Stimulated activated CD4-positive, alpha-beta T cell treated with anti-CD3 and anti-CD28 coated beads, Interleukin-15, amount 100 ng/mL, for 1 hour (primary cell): Measurements from ENCODE around the gene HAUS2.

Experiments used
- DNase-seq, 2 donors: peaks; one replicate each; pipeline ENCODE4 v3.0.0-alpha.2; 2020; ENCODE audit warnings: low read depth in 1 of 2, low spot score in 1 of 2

The HAUS2 gene

GRCh38 chr15:42605796-42606195 lies 57.2 kb downstream of the HAUS2 start:
- no peak for DNase-seq

GRCh38 chr15:42608110-42608531 lies 59.5 kb downstream of the HAUS2 start:
- DNase-seq: no peak

DNA sequence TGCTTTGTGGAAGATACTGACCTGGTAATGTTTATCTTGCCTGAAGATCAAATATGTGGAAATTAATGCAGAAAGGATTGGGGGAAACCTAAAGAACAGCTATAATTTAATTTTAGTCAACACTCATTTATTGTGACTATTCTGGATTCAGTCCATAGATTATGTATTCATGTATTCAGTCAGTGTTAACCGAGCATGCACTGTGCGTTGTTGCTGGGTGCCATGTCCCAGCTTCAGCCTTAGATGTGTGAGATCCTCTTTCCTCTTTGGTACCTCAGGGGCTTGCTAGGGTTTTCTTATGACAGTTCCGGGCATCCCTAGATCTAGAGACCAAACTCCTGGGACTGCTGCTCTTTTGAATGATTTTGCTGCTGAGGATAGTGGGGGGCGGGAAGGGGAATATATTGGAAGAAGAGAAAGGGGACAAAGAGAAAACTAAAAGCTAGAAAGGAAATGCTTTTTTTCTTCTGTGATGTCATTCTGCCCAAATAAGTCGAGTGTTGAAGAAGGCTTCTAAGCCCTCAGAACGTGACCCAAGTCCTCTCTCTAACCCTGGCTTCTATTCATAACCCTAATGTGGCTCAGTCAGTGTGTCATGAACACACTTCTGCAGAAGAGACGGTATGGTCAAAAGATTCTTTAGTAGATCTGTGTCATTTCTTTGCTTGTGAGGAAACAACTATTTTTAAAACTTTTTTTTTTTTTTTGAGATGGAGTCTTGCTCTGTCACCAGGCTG lies 60.3 kb downstream of the HAUS2 start:
- no peak for DNase-seq

DNA sequence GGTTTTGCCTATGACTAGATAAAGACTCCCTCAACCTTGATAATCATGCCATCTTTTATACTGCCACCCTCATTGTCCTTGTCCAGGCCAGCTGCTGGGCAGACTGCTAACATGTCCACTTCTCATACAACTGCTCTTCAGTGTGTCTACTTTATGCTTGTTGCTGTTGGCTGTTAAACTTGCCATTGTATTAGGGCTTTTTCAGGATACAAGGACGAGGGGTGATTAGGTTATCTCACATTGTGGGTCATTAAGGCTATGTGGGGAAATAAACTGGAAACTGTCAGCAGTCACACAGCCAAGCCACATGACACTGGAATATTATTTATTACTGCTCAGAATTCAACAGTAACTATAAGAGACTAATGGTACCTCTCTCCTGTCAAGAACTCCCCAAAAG lies 62.9 kb downstream of the HAUS2 start:
- DNase-seq: no peak

DNA sequence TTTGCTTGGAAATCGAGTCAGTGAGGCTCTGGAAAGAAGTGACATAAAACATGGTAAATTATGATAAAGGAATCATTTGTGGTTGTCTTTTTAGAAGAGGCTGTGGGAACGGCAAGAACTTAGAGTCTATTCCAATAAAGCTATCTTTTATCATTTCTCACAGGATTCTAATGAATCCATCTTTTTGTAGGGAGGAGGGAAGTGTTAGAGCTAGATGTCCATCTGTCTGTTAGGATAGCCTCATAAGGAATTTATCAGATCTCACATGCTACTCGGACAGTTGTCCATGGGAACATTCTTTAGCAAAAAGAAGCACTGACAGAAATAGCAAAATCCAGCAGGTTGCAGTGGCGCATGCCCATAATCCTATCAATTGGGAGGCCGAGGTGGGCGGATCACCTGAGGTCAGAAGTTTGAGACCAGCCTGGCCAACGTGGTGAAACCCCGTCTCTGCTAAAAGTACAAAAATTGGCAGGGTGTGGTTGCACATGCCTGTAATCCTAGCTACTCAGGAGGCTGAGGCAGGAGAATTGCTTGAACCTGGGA lies 63.8 kb downstream of the HAUS2 start:
- DNase-seq: no peak

DNA sequence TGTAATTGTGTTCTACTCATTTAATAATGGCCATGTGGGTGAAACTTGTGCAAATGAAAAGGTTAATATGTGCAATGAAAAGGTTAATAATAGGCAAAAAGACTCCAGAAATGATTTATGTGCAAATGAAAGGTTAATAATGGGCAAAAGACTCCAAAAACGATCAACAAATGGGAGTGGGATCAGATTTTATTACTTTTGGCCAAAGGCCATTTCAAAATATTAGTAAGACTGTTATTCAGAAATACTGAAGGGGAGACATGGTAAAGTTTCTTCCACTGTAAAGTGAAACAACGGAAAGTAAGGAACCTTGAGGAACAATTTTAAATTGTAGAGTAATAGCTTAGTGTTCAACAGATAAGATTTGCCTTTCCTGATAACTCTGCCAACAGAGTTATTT lies 67.5 kb downstream of the HAUS2 start:
- DNase-seq: no peak
